ENCODE measurements around the gene RHOT2. TPM values are rescaled to one million over a fixed set of nuclear protein-coding genes. Genes with fewer than 3 reads are reported as not detected.

Gene RHOT2
- total and polyA plus RNA-seq, 10 of the 15 experiments (the other 5 are each of a cell fraction or from before 2014, with no cell fraction given): 3.7 to 174 (median 69.8) TPM

- TF ChIP-seq ZNF592 (IDR thresholded peaks at IDR 0.05): no peak
- no peak for TF ChIP-seq ESRRA (IDR thresholded peaks at IDR 0.05; ENCODE audit: low read length)
Observed at GRCh38 chr16:719815-720446, 52.0 kb downstream of the RHOT2 start (continued).

GRCh38 chr16:720447-720989 lies 52.6 kb downstream of the RHOT2 start:
- peak overlapping the region; percentile 91 for H3K9ac ChIP-seq (ENCODE audit: control insufficient read depth, insufficient read depth, low read length)
- intact Hi-C loops (cut with micrococcal nuclease; ENCODE audit: unreplicated experiment) (loop anchor here (2.0 kb wide), 2 partner anchors 20 to 36 kb away; partner anchors contain the start of genes CIAO3 and JMJD8), in situ Hi-C loops (cut with MboI) (no loop called here)
- no TSS peak for BruUV-seq (replicated peaks)
- H3K4me2 ChIP-seq (ENCODE audit: control insufficient read depth, insufficient read depth): peak overlapping the region; percentile 69
- no peaks in the 10 kb centered on the region; the same call in 1 of the 2 replicates for H3K79me2 ChIP-seq (ENCODE audit: control insufficient read depth, insufficient read depth, low read length)
- peaks cover 13% of the 10 kb centered on the region for H3K4me1 ChIP-seq (ENCODE audit: control insufficient read depth, insufficient read depth, low read length)
- ATAC-seq (peak; percentile 61), FAIRE-seq (no peak), DNase-seq (ENCODE audit: low read depth, low spot score) (no peak)
- peak overlapping the region; percentile 86 for H3K4me3 ChIP-seq
- POLR2A ChIA-PET: interaction anchor here (0.5 to 2.5 kb wide), 8 partner anchors 8 to 372 kb away, joined by 3 to 29 read pairs (median 8); partner anchors contain the start of genes CHTF18, CIAO3 and RPUSD1
- no peaks in the 10 kb centered on the region for H3K9me3 ChIP-seq (replicated peaks; ENCODE audit: control insufficient read depth, insufficient read depth, low read length)
- under 1% methylated on average over 37 of the region's 38 CpGs for WGBS (ENCODE audit: insufficient coverage, insufficient replicate concordance, low lambda C conversion rate, missing lambda C conversion rate)
- CTCF ChIA-PET: interaction anchor here (0.7 to 2.5 kb wide), 12 partner anchors 9 to 68 kb away, joined by 3 to 16 read pairs (median 4); partner anchors contain the start of genes CHTF18, CIAO3, RPUSD1 and WDR24
- no peaks in the 10 kb centered on the region for H3K36me3 ChIP-seq (ENCODE audit: control insufficient read depth in 2 of 2, insufficient read depth in 2 of 2, low read length in 1 of 2)
- H4K20me1 ChIP-seq (ENCODE audit: control insufficient read depth, insufficient read depth): 0 out of 2 replicates have a peak, but pooled peaks cover 2% of the 10 kb centered on the region
- SMC1A ChIA-PET (ENCODE audit: uncharacterized antibody, unreplicated experiment): interaction anchor here (0.8 to 1.3 kb wide), 4 partner anchors 8 to 68 kb away, joined by 3 to 4 read pairs (median 3); partner anchors contain the start of genes CHTF18 and RPUSD1
- H3K27me3 ChIP-seq (replicated peaks in 1 of 2; ENCODE audit: control insufficient read depth in 2 of 2, insufficient read depth in 2 of 2, low read length in 1 of 2): no peaks in the 10 kb centered on the region
- H2AFZ ChIP-seq (ENCODE audit: control insufficient read depth, low read depth, low read length): peak overlapping the region; percentile 92
- peak overlapping the region; percentile 87 for H3K27ac ChIP-seq (ENCODE audit: control insufficient read depth, insufficient read depth)
- RAD21 ChIA-PET (ENCODE audit: unreplicated experiment): interaction anchor here (0.8 to 2.4 kb wide), 6 partner anchors 8 to 67 kb away, joined by 3 to 10 read pairs (median 3); partner anchors contain the start of genes CHTF18, RPUSD1 and STUB1
- TF ChIP-seq ZNF217 (IDR thresholded peaks at IDR 0.05) (no peak), ATF7 (IDR thresholded peaks at IDR 0.05; ENCODE audit: low read depth) (0 out of 2 replicates have a peak, but pooled peaks have one; percentile 18), CREM (IDR thresholded peaks at IDR 0.05; ENCODE audit: low read depth) (peak; percentile 32; the same call in 1 of the 2 replicates), RELB (IDR thresholded peaks at IDR 0.05; ENCODE audit: low read depth) (no peak; the same call in 1 of the 2 replicates), SIN3A (IDR thresholded peaks at IDR 0.05; ENCODE audit: low read depth, low read length) (no peak), TCF12 (IDR thresholded peaks at IDR 0.05; ENCODE audit: low read depth, low read length) (0 out of 2 replicates have a peak, but pooled peaks have one; percentile 45), IKZF2 (IDR thresholded peaks at IDR 0.05) (peak; percentile 41 to 60; a peak in 1 of 4 replicates), EP300 (IDR thresholded peaks at IDR 0.05; ENCODE audit: borderline replicate concordance in 1 of 2, control insufficient read depth in 1 of 2, low read depth in 2 of 2, low read length in 2 of 2) (no peak), ATF3 (IDR thresholded peaks at IDR 0.05; ENCODE audit: borderline replicate concordance, extremely low read depth, low read depth, low read length) (no peak)

Data from GM12878 (cell line).